Regular cardiac myocyte (primary cell): ENCODE measurements around the gene TNIP2. TPM values are rescaled to one million over a fixed set of nuclear protein-coding genes. Genes with fewer than 3 reads are reported as not detected.

Experiments
- total RNA-seq: library from RNA; depleted of rRNA; stranded (reverse); fragments of >200 nt; gene quantifications from 2 replicates; pipeline ENCODE4 v1.2.3, GENCODE V29; 2014

The TNIP2 gene
- 48.2 and 62.9 TPM in 2 replicates for total RNA-seq

GRCh38 chr4:2755821-2756690, at the start of gene TNIP2:
TNIP2 (minus strand) TSS chr4:2756336; CDS start chr4:2756289, 47 bp downstream.

GRCh38 chr4:2792711-2793585, 36.8 kb upstream of the TNIP2 start, which contains the start of gene SH3BP2:
SH3BP2 (plus strand) TSS chr4:2793085; CDS start chr4:2820618, 27,533 bp downstream.

Other genes starting within 250 kb of the TNIP2 start
- 8.2 TPM in 2 replicates for gene FAM193A, start 219.7 kb downstream of the TNIP2 start, total RNA-seq
- 7.9 and 13.2 TPM in 2 replicates for gene SH3BP2, start 36.7 kb upstream of the TNIP2 start, total RNA-seq
- 107 and 134 TPM in 2 replicates for gene ADD1, start 87.5 kb upstream of the TNIP2 start, total RNA-seq
- 17.8 and 38.9 TPM in 2 replicates for gene NOP14, start 207.1 kb upstream of the TNIP2 start, total RNA-seq
- 3.5 and 5.9 TPM in 2 replicates for gene GRK4, start 207.2 kb upstream of the TNIP2 start, total RNA-seq